Uterus (tissue), 4 donors: ENCODE results near the gene TEX10. TPM values are rescaled to one million over a fixed set of nuclear protein-coding genes. Genes with fewer than 3 reads are reported as not detected.
"Not testable (repeated sequence)": the region's sequence is repeated elsewhere in the genome, so short reads cannot be mapped to it uniquely, and the experiment has no call there.

Source experiments
- DNase-seq, 2 donors: peaks; one replicate each; pipeline ENCODE4 v3.0.0-alpha.2; 2019 to 2020
- H3K27ac ChIP-seq, 2 donors: fragments of 200-600 bp; sonication (generic); 1 replicate in 1 of 2; 2 replicates in 1 of 2; pipeline ENCODE4 v1.5.1; 2016 to 2018
- H3K27me3 ChIP-seq, 2 donors: fragments of 200-600 bp; sonication (generic); one replicate each; pipeline ENCODE4 v1.5.1; 2018 to 2019; ENCODE audit warnings: control low read depth in 1 of 2
- H3K36me3 ChIP-seq, 2 donors: fragments of 200-600 bp; sonication (generic); one replicate each; pipeline ENCODE4 v1.5.1; 2019; ENCODE audit warnings: control low read depth in 1 of 2
- H3K4me1 ChIP-seq, 2 donors: fragments of 200-600 bp; sonication (generic); one replicate each; pipeline ENCODE4 v1.5.1; 2018 to 2019; ENCODE audit warnings: control low read depth in 1 of 2
- H3K4me3 ChIP-seq, 2 donors: fragments of 200-600 bp; sonication (generic); 1 replicate in 1 of 2; 2 replicates in 1 of 2; pipeline ENCODE4 v1.5.1; 2018 to 2019; ENCODE audit warnings: mild to moderate bottlenecking in 1 of 2
- H3K9me3 ChIP-seq, 2 donors: fragments of 200-600 bp; sonication (generic); one replicate each; pipeline ENCODE4 v1.5.1; 2019; ENCODE audit warnings: control low read depth in 1 of 2
- CTCF ChIP-seq, 4 experiments: fragments of 200-600 bp in 2 of 4; fragments of 450-650 bp in 2 of 4; sonication (generic) in 2 of 4; IDR thresholded peaks; one replicate each; pipeline ENCODE4 v1.5.1; 2016 to 2019; ENCODE audit warnings: antibody characterized with exemption in 4 of 4, mild to moderate bottlenecking in 2 of 4, moderate library complexity in 1 of 4
- POLR2A ChIP-seq, 2 donors: fragments of 450-650 bp; IDR thresholded peaks; one replicate each; pipeline ENCODE4 v1.6.1; 2016; ENCODE audit warnings: antibody characterized with exemption in 2 of 2, mild to moderate bottlenecking in 1 of 2, moderate library complexity in 1 of 2
- intact Hi-C: fragments of 100-400 bp; cut with DNase I; formaldehyde crosslinking; loops from one replicate; pipeline ENCODE4 v1.15.1; 2023; ENCODE audit warnings: low total_unique reads
- total RNA-seq, 4 donors: library from RNA; depleted of rRNA in 3 of 4; stranded (reverse); fragments of >200 nt in 3 of 4; gene quantifications; one replicate each; pipeline versions ENCODE4 v1.1.0 to v1.2.4, GENCODE V29; 2014 to 2023
- donor health status: DM: yes; HTN: yes; CAD: no.

The TEX10 gene
- total RNA-seq, 4 donors from 2014 or later: 17.9 to 48.0 (median 21.2) TPM

DNA sequence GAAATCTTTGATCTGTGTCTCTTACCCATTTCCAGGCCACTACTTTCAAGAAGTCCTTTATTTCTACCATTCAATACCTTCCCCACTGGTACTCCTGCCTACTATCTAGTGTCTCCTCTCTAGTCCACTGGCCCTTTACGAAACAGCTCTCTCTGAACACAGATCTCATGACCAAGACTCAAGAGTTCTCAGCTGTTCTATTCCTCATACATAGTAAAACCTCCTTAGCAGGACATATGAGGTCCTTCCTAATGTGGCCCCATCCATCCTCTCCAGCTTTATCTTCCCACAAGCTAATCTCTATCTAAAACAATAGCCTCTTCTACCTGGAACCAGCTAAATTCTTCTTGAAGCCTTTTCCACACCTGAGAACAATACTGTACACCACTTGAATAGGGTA lies 2.6 kb downstream of the TEX10 start:
- Histone ChIP-seq H3K4me1 (peaks cover 0 to 17% of the 10 kb centered on the region in 2 donors), H3K36me3 (no peaks in the 10 kb centered on the region), H3K27me3 (no peaks in the 10 kb centered on the region), H3K4me3 (no peak overlapping the region), H3K9me3 (no peaks in the 10 kb centered on the region), H3K27ac (no peak overlapping the region)
- no peak for DNase-seq
- intact Hi-C loops: loop anchor here (10.0 kb wide), 1 partner anchor 75 kb away; the partner anchor contains the start of gene MSANTD3
- TF ChIP-seq CTCF (IDR thresholded peaks at IDR 0.05): no peak
- no peak for TF ChIP-seq POLR2A (IDR thresholded peaks at IDR 0.05)

GRCh38 chr9:100346836-100347235 lies 5.9 kb downstream of the TEX10 start:
- TF ChIP-seq POLR2A (IDR thresholded peaks at IDR 0.05) (no peak), CTCF (IDR thresholded peaks at IDR 0.05) (no peak)
- no peaks in the 10 kb centered on the region for H3K27me3 ChIP-seq
- intact Hi-C loops: no loop called here

DNA sequence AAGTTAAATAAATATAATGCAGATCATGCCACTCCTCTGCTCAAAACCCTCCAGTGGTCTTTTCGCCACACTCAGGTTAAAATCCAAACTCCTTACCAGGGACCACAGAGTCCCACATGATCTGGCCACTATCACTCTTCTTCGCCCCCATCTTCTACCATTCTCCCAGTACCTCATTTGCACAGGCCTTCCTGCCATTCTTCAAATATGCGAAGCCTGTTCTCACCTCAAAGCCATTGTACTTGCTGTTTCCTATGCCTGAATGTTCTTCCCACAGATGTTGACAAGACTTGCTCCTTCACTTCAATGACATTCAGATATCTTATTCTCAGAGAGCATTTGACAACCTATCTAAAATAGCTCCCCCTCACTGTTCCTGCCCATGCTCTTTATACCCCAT lies 10.9 kb downstream of the TEX10 start:
- H3K9me3 ChIP-seq: no peaks in the 10 kb centered on the region
- intact Hi-C loops: no loop called here
- no peaks in the 10 kb centered on the region for H3K27me3 ChIP-seq
- peaks cover 0 to 8% of the 10 kb centered on the region in 2 donors for H3K4me1 ChIP-seq
- no peak overlapping the region for H3K27ac ChIP-seq
- no peak for TF ChIP-seq CTCF (IDR thresholded peaks at IDR 0.05)
- no peak for TF ChIP-seq POLR2A (IDR thresholded peaks at IDR 0.05)
- no peaks in the 10 kb centered on the region for H3K36me3 ChIP-seq
- no peak overlapping the region for H3K4me3 ChIP-seq
- DNase-seq: no peak

More at GRCh38 chr9:100346836-100347235, 5.9 kb downstream of the TEX10 start:
- no peak overlapping the region for H3K27ac ChIP-seq
- H3K36me3 ChIP-seq: no peaks in the 10 kb centered on the region
- no peak for DNase-seq
- peaks cover 0 to 17% of the 10 kb centered on the region in 2 donors for H3K4me1 ChIP-seq
- no peak overlapping the region for H3K4me3 ChIP-seq
- H3K9me3 ChIP-seq: no peaks in the 10 kb centered on the region

DNA sequence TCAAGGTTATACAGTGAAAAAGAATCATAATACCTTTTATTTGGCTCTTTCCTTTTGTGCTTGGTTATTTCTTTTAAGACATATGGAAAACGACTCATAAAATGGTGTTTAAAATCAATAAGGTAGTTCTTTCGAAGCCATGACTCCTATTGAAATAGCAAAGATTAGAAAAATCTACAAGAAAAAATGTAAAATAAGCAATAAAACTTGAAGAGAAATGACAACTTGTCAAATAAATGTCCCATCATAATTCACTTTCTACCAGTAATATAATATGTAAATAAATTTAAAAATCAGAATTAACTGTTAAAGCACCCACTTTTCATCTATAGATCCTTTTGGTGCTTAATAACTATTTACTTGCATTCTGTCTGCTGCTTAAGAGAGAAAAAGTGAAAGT lies 12.5 kb downstream of the TEX10 start:
- Histone ChIP-seq H3K27ac (no peak overlapping the region), H3K36me3 (no peaks in the 10 kb centered on the region), H3K9me3 (no peaks in the 10 kb centered on the region), H3K4me3 (no peak overlapping the region), H3K4me1 (no peaks in the 10 kb centered on the region), H3K27me3 (no peaks in the 10 kb centered on the region)
- intact Hi-C loops: no loop called here
- TF ChIP-seq CTCF (IDR thresholded peaks at IDR 0.05) (no peak), POLR2A (IDR thresholded peaks at IDR 0.05) (no peak)
- DNase-seq: no peak

GRCh38 chr9:100338736-100339135 lies 14.0 kb downstream of the TEX10 start:
- intact Hi-C loops, H3K4me1 ChIP-seq, H3K27ac ChIP-seq, DNase-seq, H3K36me3 ChIP-seq, H3K9me3 ChIP-seq, H3K4me3 ChIP-seq, H3K27me3 ChIP-seq: not testable (repeated sequence)

DNA sequence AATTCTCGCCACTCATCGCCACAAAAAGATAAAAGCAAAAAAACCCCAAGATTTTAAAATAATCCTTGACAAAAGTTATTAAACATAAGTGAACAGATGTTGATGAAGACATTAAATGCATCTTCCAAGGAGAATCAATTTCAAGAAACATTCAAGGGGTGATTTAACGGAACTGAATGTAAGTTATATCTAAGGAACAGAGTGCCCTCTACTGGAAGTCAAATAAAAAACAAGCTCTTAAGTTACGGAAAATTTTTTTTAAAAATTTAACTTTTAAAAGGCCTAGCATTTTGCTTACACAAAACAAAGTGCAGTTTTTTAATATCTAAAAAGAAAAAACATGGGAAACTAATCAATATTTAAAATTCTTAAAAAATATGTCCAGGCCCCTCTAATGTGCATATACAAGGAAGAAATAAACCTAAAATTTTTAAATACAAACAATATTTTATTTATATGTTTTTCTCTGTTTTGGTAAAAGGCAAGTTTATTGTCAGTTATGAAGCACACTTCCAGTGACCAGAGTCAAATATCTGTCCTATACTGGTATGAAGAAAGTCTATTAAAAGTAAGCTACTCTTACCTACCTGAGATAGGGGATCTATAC lies 28.0 kb downstream of the TEX10 start:
- H3K36me3 ChIP-seq: no peaks in the 10 kb centered on the region

More for the DNA sequence above, 28.0 kb downstream of the TEX10 start:
- no peak for TF ChIP-seq POLR2A (IDR thresholded peaks at IDR 0.05)
- peak in 3 of 4 experiments; percentile 25 to 51 (median 30) for TF ChIP-seq CTCF (IDR thresholded peaks at IDR 0.05)
- no peak for DNase-seq
- intact Hi-C loops: no loop called here
- Histone ChIP-seq H3K27ac (no peak overlapping the region), H3K9me3 (no peaks in the 10 kb centered on the region), H3K4me3 (no peak overlapping the region), H3K27me3 (no peaks in the 10 kb centered on the region), H3K4me1 (no peaks in the 10 kb centered on the region)
